Neural cell (in vitro differentiated cells): ENCODE data around the gene ST8SIA4. TPM values are rescaled to one million over a fixed set of nuclear protein-coding genes. Genes with fewer than 3 reads are reported as not detected.

Source experiments
- H2AFZ ChIP-seq: fragments of 200-600, 300-800 bp; sonication (generic), shearing (Covaris generic); 2 replicates; pipeline ENCODE4 v1.6.0; 2014; ENCODE audit warnings: low read depth, mild to moderate bottlenecking, antibody characterized with exemption, low read length, moderate library complexity
- H3F3A ChIP-seq: fragments of 200-600 bp; shearing (Covaris generic); 2 replicates; pipeline ENCODE4 v1.6.1; 2016; ENCODE audit warnings: mild to moderate bottlenecking, moderate library complexity, mixed read lengths, antibody characterized with exemption, low read length; ENCODE audit not compliant: insufficient read depth, poor library complexity, severe bottlenecking
- H3K27ac ChIP-seq: fragments of 200-600, 300-800 bp; sonication (generic), shearing (Covaris generic); 2 replicates; pipeline ENCODE4 v1.5.1; 2014; ENCODE audit warnings: mild to moderate bottlenecking, low read length, moderate library complexity
- H3K27me3 ChIP-seq: fragments of 300-800, 200-600 bp; sonication (generic), shearing (Covaris generic); 2 replicates; pipeline ENCODE4 v1.6.0; 2014; ENCODE audit warnings: mild to moderate bottlenecking, low read depth, low read length, moderate library complexity; ENCODE audit not compliant: insufficient read depth
- H3K36me3 ChIP-seq: fragments of 300-800, 200-600 bp; sonication (generic), shearing (Covaris generic); 2 replicates; pipeline ENCODE4 v1.5.1; 2014; ENCODE audit warnings: mild to moderate bottlenecking, antibody characterized with exemption, low read length, moderate library complexity; ENCODE audit not compliant: insufficient read depth
- H3K4me2 ChIP-seq: fragments of 300-800, 200-600 bp; sonication (generic), shearing (Covaris generic); 2 replicates; pipeline ENCODE4 v1.6.0; 2014; ENCODE audit warnings: mild to moderate bottlenecking, low read length
- H3K4me3 ChIP-seq: fragments of 300-800, 200-600 bp; sonication (generic), shearing (Covaris generic); 2 replicates; pipeline ENCODE4 v1.5.1; 2014; ENCODE audit warnings: mild to moderate bottlenecking, low read length, moderate library complexity
- H3K79me2 ChIP-seq: fragments of 200-600 bp; shearing (Covaris generic); replicated peaks from 2 replicates; pipeline ENCODE4 v1.6.0; 2014; ENCODE audit warnings: mild to moderate bottlenecking, low read length, moderate library complexity; ENCODE audit not compliant: insufficient read depth
- H3K9ac ChIP-seq: fragments of 300-800, 200-600 bp; sonication (generic), shearing (Covaris generic); 2 replicates; pipeline ENCODE4 v1.6.1; 2016; ENCODE audit warnings: mild to moderate bottlenecking, low read length, mixed read lengths
- H3K9me2 ChIP-seq: fragments of 200-600 bp; shearing (Covaris generic); 2 replicates; pipeline ENCODE4 v1.6.1; 2016; ENCODE audit warnings: mild to moderate bottlenecking, low read length, mixed read lengths; ENCODE audit not compliant: insufficient read depth
- H3K9me3 ChIP-seq: fragments of 200-600, 300-800 bp; sonication (generic), shearing (Covaris generic); 2 replicates; pipeline ENCODE4 v1.6.1; 2016; ENCODE audit warnings: mild to moderate bottlenecking, mixed run types, low read length, moderate library complexity, mixed read lengths
- H4K20me1 ChIP-seq: fragments of 200-600 bp; shearing (Covaris generic); 2 replicates; pipeline ENCODE4 v1.6.1; 2016; ENCODE audit warnings: mild to moderate bottlenecking, mixed run types; ENCODE audit not compliant: insufficient read depth
- CTCF ChIP-seq: fragments of 450-650 bp; IDR thresholded peaks from 2 replicates; pipeline ENCODE4 v1.5.1; 2014; ENCODE audit warnings: antibody characterized with exemption, mild to moderate bottlenecking, moderate library complexity; ENCODE audit not compliant: poor library complexity, severe bottlenecking
- EP300 ChIP-seq: fragments of 450-650 bp; conservative IDR thresholded peaks from 2 replicates; pipeline ENCODE4 v1.6.1; 2014; ENCODE audit warnings: antibody characterized with exemption, mild to moderate bottlenecking, moderate library complexity; ENCODE audit not compliant: poor library complexity, severe bottlenecking
- EZH2 ChIP-seq: fragments of 200-600, 300-800 bp; shearing (Covaris generic), sonication (generic); IDR thresholded peaks from 2 replicates; pipeline ENCODE4 v1.6.1; 2014; ENCODE audit warnings: antibody characterized with exemption, low read length, borderline replicate concordance, mild to moderate bottlenecking; ENCODE audit not compliant: insufficient read depth, poor library complexity, severe bottlenecking
- MXI1 ChIP-seq: fragments of 450-650 bp; conservative IDR thresholded peaks from 2 replicates; pipeline ENCODE4 v1.6.1; 2014; ENCODE audit warnings: antibody characterized with exemption, mild to moderate bottlenecking; ENCODE audit not compliant: poor library complexity, severe bottlenecking
- POLR2AphosphoS5 ChIP-seq: IDR thresholded peaks from 2 replicates; pipeline ENCODE4 v1.6.1; 2012
- RAD21 ChIP-seq: fragments of 450-650 bp; conservative IDR thresholded peaks from 2 replicates; pipeline ENCODE4 v1.6.1; 2014; ENCODE audit warnings: antibody characterized with exemption, mild to moderate bottlenecking, moderate library complexity
- REST ChIP-seq: IDR thresholded peaks from 2 replicates; pipeline ENCODE4 v1.6.1; 2012; ENCODE audit warnings: borderline replicate concordance
- SMC3 ChIP-seq: fragments of 450-650 bp; conservative IDR thresholded peaks from 2 replicates; pipeline ENCODE4 v1.6.1; 2014; ENCODE audit warnings: antibody characterized with exemption, mild to moderate bottlenecking, moderate library complexity; ENCODE audit not compliant: poor library complexity
- TAF1 ChIP-seq: IDR thresholded peaks from 2 replicates; pipeline ENCODE4 v1.6.1; 2012; ENCODE audit warnings: low read depth
- polyA plus RNA-seq: library from polyadenylated mRNA; depleted of rRNA; stranded (reverse); fragments of >200 nt; gene quantifications from 2 replicates; pipeline ENCODE4 v1.2.3, GENCODE V29; 2014

The ST8SIA4 gene
- polyA plus RNA-seq, 1 donor from 2014 or later, result 15.6 TPM

- no peak overlapping the region for H3K4me3 ChIP-seq
- H3K9me3 ChIP-seq, result no peaks in the 10 kb centered on the region
- no peak overlapping the region for H2AFZ ChIP-seq
- H3F3A ChIP-seq, result no peaks in the 10 kb centered on the region
- no peak overlapping the region for H3K9ac ChIP-seq
- no peaks in the 10 kb centered on the region for H3K36me3 ChIP-seq
- no peaks in the 10 kb centered on the region for H4K20me1 ChIP-seq
- H3K27ac ChIP-seq, result no peak overlapping the region
- H3K79me2 ChIP-seq, result no peaks in the 10 kb centered on the region
- H3K27me3 ChIP-seq, result no peaks in the 10 kb centered on the region
- TF ChIP-seq RAD21, result no peak
- H3K9me2 ChIP-seq, result no peaks in the 10 kb centered on the region
- H3K4me2 ChIP-seq, result no peak overlapping the region
Measured at GRCh38 chr5:100823812-100824211, 79.3 kb downstream of the ST8SIA4 start.

DNA sequence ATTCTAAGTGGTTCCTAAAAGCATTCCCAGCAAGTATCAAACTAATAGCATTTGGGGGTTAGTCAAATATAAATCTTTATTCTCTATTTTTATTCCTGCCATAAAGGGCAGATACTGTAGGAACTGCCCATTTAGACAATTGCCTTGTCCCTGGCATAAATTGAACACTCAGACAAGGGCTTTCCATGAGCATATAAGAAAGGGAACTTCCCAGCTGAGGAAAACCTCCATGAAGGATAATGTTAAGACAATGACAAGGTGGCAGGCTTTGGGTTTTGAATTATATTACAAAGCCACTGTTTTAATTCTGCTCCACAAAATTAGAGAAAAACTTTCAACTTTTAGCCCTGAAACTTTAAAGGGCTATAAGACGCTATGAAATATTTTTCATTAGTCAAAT, 81.3 kb downstream of the ST8SIA4 start:
- H3K79me2 ChIP-seq, result no peaks in the 10 kb centered on the region
- H3K36me3 ChIP-seq, result no peaks in the 10 kb centered on the region
- TF ChIP-seq RAD21 (no peak), EP300 (no peak), EZH2 (no peak), SMC3 (no peak), POLR2AphosphoS5 (no peak), TAF1 (no peak), MXI1 (no peak)
- H4K20me1 ChIP-seq, result no peaks in the 10 kb centered on the region
- H3K4me2 ChIP-seq, result no peak overlapping the region
- H3K27ac ChIP-seq, result no peak overlapping the region
- no peaks in the 10 kb centered on the region for H3K27me3 ChIP-seq
- no peak overlapping the region for H3K9ac ChIP-seq
- no peak overlapping the region for H2AFZ ChIP-seq
- no peaks in the 10 kb centered on the region for H3F3A ChIP-seq
- H3K9me3 ChIP-seq, result no peaks in the 10 kb centered on the region
- no peaks in the 10 kb centered on the region for H3K9me2 ChIP-seq
- H3K4me3 ChIP-seq, result no peak overlapping the region

DNA sequence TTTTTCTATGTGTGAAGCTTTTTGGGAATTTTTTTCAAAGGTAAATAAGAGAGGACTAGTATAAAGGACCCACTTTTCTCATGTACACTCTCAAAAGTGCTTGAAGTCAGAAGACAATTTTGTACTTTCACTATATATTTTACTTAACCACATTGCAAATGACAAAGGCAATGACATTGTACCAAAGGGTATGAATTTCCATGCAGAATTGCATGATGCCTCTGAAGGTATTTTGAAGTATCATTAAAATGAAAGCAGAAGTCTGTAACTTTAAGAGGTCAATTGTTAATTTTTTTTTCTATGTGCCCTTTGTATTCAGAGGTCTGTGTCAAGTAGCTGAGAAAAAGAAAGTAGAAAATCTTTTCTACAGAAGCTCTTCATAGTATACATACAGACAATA, 84.7 kb downstream of the ST8SIA4 start:
- Histone ChIP-seq H3K79me2 (no peaks in the 10 kb centered on the region), H3K27me3 (no peaks in the 10 kb centered on the region), H3K9me3 (no peaks in the 10 kb centered on the region), H3K9ac (no peak overlapping the region), H3K4me3 (no peak overlapping the region), H4K20me1 (no peaks in the 10 kb centered on the region), H2AFZ (no peak overlapping the region), H3K36me3 (no peaks in the 10 kb centered on the region), H3K9me2 (no peaks in the 10 kb centered on the region), H3K27ac (no peak overlapping the region), H3K4me2 (no peak overlapping the region), H3F3A (no peaks in the 10 kb centered on the region)
- TF ChIP-seq EZH2 (no peak), TAF1 (no peak), POLR2AphosphoS5 (no peak)

- no peak overlapping the region for H3K4me2 ChIP-seq
- H3K79me2 ChIP-seq, result no peaks in the 10 kb centered on the region
- H3K36me3 ChIP-seq, result no peaks in the 10 kb centered on the region
- no peaks in the 10 kb centered on the region for H3K9me2 ChIP-seq
- TF ChIP-seq CTCF (no peak), MXI1 (no peak), EZH2 (no peak), RAD21 (no peak), REST (no peak), POLR2AphosphoS5 (no peak), TAF1 (no peak), EP300 (no peak), SMC3 (no peak)
- H3F3A ChIP-seq, result no peaks in the 10 kb centered on the region
- no peak overlapping the region for H2AFZ ChIP-seq
- H3K27ac ChIP-seq, result no peak overlapping the region
- H3K9ac ChIP-seq, result no peak overlapping the region
- H3K4me3 ChIP-seq, result no peak overlapping the region
- H4K20me1 ChIP-seq, result no peaks in the 10 kb centered on the region
- H3K9me3 ChIP-seq, result no peaks in the 10 kb centered on the region
- H3K27me3 ChIP-seq, result no peaks in the 10 kb centered on the region
Measured at GRCh38 chr5:100803397-100803796, 99.7 kb downstream of the ST8SIA4 start.
